ENCODE measurements around the gene ZKSCAN5.
A peak's percentile ranks its signal among the peaks of the same experiment; 100 is the strongest.

ZKSCAN5 gene

DNA sequence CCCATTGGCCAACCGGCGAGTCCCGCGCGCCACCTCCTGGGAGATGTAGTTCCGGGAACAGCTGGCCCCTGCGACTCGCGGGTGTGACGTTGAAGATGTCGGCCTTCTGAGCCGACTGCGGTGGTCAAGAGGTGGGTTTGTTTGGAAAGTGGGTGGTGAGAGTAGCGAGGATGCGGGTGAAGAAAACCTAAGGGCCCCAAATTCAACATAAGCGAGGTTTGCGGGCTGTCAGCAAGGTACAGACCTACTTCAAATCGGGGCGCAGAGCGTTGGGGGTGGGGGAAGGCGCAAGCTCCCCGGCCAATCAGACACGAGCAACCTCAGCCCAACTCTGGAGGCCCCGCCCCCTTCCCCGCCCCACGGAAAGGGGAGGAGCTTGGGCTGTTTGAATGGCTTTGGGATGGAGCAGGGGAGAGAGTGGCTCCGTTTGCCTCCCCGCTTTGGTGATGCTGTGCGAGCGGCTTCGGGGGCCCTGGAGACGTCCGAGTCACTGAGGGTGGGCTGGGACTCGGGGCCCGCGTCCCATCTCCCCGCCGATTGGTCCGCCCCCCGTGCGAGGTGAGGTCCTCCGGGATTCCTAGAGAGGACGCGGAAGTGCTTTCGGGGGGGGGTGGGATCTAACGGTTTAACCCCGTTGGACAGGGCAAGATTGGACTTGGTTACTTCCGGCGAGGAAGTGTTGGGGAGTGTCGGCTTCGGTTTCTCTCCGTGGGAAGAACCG is at the start of gene ZKSCAN5:
Gene ZKSCAN5, plus strand, starts transcription at position 60 of the 721 bp plus-strand sequence. CDS start 1,383 bp downstream, outside the sequence.
- Histone ChIP-seq H3K36me3 (ENCODE audit: control insufficient read depth in 1 of 2, insufficient read depth in 2 of 2, low read length in 2 of 2) (no peaks in the 10 kb centered on the region), H3K4me3 (ENCODE audit: low read depth in 1 of 2, low read length in 2 of 2) (peak within 1 kb of the TSS; percentile 88 to 96), H3K9ac (ENCODE audit: low read depth in 1 of 2, low read length in 2 of 2) (peak within 1 kb of the TSS; percentile 69 to 93), H3K27ac (ENCODE audit: low read depth, low read length) (peak within 1 kb of the TSS; percentile 97), H3K27me3 (ENCODE audit: control insufficient read depth in 1 of 2, insufficient read depth in 2 of 2, low read length in 2 of 2) (no peaks in the 10 kb centered on the region), H3K4me1 (ENCODE audit: control insufficient read depth in 1 of 2, insufficient read depth in 2 of 2, low read length in 2 of 2) (peaks cover 14 to 28% of the 10 kb centered on the region in 2 donors), H3K9me3 (ENCODE audit: control insufficient read depth in 1 of 2, low read length in 2 of 2) (no peaks in the 10 kb centered on the region)

DNA sequence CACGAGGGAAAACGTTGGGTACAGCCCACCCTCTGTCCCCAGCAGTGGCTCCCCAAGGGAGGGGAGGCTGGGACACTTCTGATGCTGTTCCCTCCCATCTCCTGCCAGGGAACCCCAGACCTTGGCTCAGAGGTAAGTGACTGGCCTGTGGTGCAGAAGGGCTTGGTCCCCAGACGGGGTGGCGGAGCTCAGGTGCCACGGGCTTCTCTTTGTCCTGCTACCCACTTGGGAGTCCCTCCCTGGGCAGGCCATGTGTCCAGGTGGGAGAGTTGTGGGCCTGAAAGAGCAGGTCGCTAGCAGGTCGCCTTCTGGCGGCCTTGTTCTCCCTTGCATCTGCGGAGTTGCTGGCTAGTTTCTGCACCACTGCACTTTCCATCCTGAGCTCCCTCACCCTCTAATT is 48.6 kb upstream of the ZKSCAN5 start:
- Histone ChIP-seq H3K4me3 (ENCODE audit: low read depth in 1 of 2, low read length in 2 of 2) (no peak overlapping the region), H3K36me3 (ENCODE audit: control insufficient read depth in 1 of 2, insufficient read depth in 2 of 2, low read length in 2 of 2) (peaks cover 27 to 97% of the 10 kb centered on the region in 2 donors), H3K4me1 (ENCODE audit: control insufficient read depth in 1 of 2, insufficient read depth in 2 of 2, low read length in 2 of 2) (no peaks in the 10 kb centered on the region), H3K27ac (ENCODE audit: low read depth, low read length) (no peak overlapping the region), H3K27me3 (ENCODE audit: control insufficient read depth in 1 of 2, insufficient read depth in 2 of 2, low read length in 2 of 2) (no peaks in the 10 kb centered on the region), H3K9me3 (ENCODE audit: control insufficient read depth in 1 of 2, low read length in 2 of 2) (no peaks in the 10 kb centered on the region), H3K9ac (ENCODE audit: low read depth in 1 of 2, low read length in 2 of 2) (no peak overlapping the region)

DNA sequence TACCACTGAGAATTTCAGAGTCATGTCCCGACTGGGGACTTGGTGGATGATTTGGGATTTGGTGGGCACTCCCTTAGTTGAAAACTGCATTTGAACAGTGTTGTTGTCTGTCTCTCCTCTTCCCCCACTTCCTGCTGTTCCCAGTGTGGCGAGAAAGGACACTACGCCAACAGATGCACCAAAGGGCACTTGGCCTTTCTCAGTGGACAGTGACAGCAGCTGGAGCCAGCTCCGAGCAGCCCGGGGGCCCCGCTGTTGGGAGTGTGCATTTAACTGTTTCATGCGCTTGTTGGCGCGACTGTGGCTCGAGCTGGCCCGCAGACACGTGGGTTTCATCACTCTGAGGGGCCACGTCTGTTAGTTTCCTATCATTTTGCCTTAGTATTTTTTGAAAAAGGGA is 48.2 kb upstream of the ZKSCAN5 start:
- no peaks in the 10 kb centered on the region for H3K4me1 ChIP-seq (ENCODE audit: control insufficient read depth in 1 of 2, insufficient read depth in 2 of 2, low read length in 2 of 2)
- no peaks in the 10 kb centered on the region for H3K27me3 ChIP-seq (ENCODE audit: control insufficient read depth in 1 of 2, insufficient read depth in 2 of 2, low read length in 2 of 2)
- no peak overlapping the region for H3K27ac ChIP-seq (ENCODE audit: low read depth, low read length)
- peaks cover 26 to 97% of the 10 kb centered on the region in 2 donors for H3K36me3 ChIP-seq (ENCODE audit: control insufficient read depth in 1 of 2, insufficient read depth in 2 of 2, low read length in 2 of 2)
- no peaks in the 10 kb centered on the region for H3K9me3 ChIP-seq (ENCODE audit: control insufficient read depth in 1 of 2, low read length in 2 of 2)
- no peak overlapping the region for H3K4me3 ChIP-seq (ENCODE audit: low read depth in 1 of 2, low read length in 2 of 2)
- H3K9ac ChIP-seq (ENCODE audit: low read depth in 1 of 2, low read length in 2 of 2) = no peak overlapping the region

DNA sequence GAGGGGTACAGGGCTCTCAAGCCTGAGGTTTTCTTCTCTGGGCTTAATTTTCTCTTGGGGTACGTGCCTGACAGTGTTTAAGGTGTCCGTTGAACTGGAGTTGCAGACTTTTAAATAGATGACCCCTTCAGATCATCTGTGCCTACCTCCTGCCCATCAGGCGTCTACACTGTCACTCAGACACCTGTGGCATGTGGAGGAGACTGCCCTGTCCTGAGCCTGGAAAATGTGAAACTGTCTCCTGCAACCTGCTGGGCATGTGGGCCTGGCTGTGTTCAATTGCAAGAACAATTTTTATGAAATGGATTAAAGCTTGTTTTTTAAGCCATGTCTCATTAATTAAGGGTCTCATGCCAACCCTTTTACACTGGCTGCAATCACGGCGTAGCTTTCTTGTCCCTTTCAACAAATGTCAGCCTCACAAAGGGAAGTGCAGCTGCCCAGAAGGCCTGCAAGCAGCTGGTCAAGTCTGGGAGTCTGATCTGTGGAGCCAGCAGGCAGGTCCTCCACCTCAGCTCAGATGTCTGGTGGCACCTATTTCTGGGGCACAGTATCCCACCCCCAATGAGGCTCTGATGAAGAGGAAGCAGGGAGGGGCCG is 47.3 kb upstream of the ZKSCAN5 start:
- no peak overlapping the region for H3K27ac ChIP-seq (ENCODE audit: low read depth, low read length)
- H3K9me3 ChIP-seq (ENCODE audit: control insufficient read depth in 1 of 2, low read length in 2 of 2) = no peaks in the 10 kb centered on the region
- peaks cover 21 to 92% of the 10 kb centered on the region in 2 donors for H3K36me3 ChIP-seq (ENCODE audit: control insufficient read depth in 1 of 2, insufficient read depth in 2 of 2, low read length in 2 of 2)
- no peaks in the 10 kb centered on the region for H3K27me3 ChIP-seq (ENCODE audit: control insufficient read depth in 1 of 2, insufficient read depth in 2 of 2, low read length in 2 of 2)
- no peak overlapping the region for H3K9ac ChIP-seq (ENCODE audit: low read depth in 1 of 2, low read length in 2 of 2)
- no peaks in the 10 kb centered on the region for H3K4me1 ChIP-seq (ENCODE audit: control insufficient read depth in 1 of 2, insufficient read depth in 2 of 2, low read length in 2 of 2)
- H3K4me3 ChIP-seq (ENCODE audit: low read depth in 1 of 2, low read length in 2 of 2) = no peak overlapping the region

DNA sequence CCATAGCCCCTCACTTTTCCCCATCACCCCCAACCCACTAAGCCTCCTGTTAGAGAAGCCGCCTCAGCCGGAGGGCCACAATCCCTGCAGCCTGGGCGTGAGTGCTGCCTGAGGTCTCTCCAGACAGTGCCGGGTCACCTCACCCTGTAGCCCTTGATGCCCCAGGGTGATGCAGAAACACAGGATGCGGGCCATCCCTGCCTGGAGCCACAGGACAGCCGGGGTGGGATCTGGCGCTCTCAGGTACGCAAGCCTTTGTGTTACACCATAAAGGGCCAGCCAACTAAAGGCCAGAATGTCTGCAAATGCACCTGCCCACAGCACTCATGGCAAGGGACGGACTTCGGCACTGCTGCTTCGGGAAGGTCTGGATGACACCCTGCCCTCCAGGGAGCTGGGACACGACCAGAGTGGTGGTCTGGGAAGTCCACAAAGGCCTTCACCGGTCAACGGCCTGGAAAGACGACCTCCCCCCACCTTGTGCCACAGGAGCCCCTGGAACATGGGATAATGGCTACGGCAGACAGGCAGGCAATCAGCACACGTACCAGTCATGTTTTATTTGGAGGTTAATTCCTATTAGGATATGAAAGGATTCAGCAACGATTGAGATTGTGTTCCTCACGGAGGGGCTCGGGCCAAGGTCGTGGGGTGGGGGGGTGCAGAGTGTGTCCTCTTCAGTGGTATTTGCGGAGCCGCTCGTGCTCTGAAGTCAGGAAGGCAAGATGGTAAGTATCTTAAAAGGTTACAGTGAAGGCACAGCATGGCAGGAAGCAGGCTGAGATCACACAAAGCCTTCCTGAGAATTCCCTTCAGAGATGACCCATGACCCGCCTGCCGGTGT is 46.6 kb upstream of the ZKSCAN5 start:
- Histone ChIP-seq H3K36me3 (ENCODE audit: control insufficient read depth in 1 of 2, insufficient read depth in 2 of 2, low read length in 2 of 2) (peaks cover 23 to 88% of the 10 kb centered on the region in 2 donors), H3K9ac (ENCODE audit: low read depth in 1 of 2, low read length in 2 of 2) (no peak overlapping the region), H3K4me3 (ENCODE audit: low read depth in 1 of 2, low read length in 2 of 2) (no peak overlapping the region), H3K9me3 (ENCODE audit: control insufficient read depth in 1 of 2, low read length in 2 of 2) (no peaks in the 10 kb centered on the region), H3K27me3 (ENCODE audit: control insufficient read depth in 1 of 2, insufficient read depth in 2 of 2, low read length in 2 of 2) (no peaks in the 10 kb centered on the region), H3K27ac (ENCODE audit: low read depth, low read length) (no peak overlapping the region), H3K4me1 (ENCODE audit: control insufficient read depth in 1 of 2, insufficient read depth in 2 of 2, low read length in 2 of 2) (peaks cover 0 to under 1% of the 10 kb centered on the region in 2 donors)

DNA sequence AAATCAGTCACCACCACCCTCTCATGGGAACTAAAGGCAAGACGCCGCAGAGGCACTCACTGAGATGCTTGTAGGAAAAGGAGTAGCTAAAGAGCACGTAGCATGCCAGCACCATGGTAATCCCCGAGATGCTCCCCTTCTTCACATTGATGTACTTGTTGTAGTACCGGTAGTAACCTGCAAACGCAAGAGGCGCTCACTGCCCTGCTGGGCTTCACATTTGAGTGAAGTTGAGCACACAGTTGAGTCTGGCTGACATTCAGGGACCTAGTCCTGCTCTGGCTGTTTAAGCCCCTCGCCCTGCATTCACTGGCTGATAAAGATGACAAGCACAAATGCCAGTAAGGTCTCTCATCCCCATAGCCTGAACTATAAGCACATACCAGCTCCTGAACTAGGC is 45.4 kb upstream of the ZKSCAN5 start:
- Histone ChIP-seq H3K4me1 (ENCODE audit: control insufficient read depth in 1 of 2, insufficient read depth in 2 of 2, low read length in 2 of 2) (peaks cover 3 to 8% of the 10 kb centered on the region in 2 donors), H3K4me3 (ENCODE audit: low read depth in 1 of 2, low read length in 2 of 2) (no peak overlapping the region), H3K9ac (ENCODE audit: low read depth in 1 of 2, low read length in 2 of 2) (no peak overlapping the region), H3K36me3 (ENCODE audit: control insufficient read depth in 1 of 2, insufficient read depth in 2 of 2, low read length in 2 of 2) (peaks cover 26 to 82% of the 10 kb centered on the region in 2 donors), H3K27ac (ENCODE audit: low read depth, low read length) (no peak overlapping the region), H3K9me3 (ENCODE audit: control insufficient read depth in 1 of 2, low read length in 2 of 2) (no peaks in the 10 kb centered on the region), H3K27me3 (ENCODE audit: control insufficient read depth in 1 of 2, insufficient read depth in 2 of 2, low read length in 2 of 2) (no peaks in the 10 kb centered on the region)

DNA sequence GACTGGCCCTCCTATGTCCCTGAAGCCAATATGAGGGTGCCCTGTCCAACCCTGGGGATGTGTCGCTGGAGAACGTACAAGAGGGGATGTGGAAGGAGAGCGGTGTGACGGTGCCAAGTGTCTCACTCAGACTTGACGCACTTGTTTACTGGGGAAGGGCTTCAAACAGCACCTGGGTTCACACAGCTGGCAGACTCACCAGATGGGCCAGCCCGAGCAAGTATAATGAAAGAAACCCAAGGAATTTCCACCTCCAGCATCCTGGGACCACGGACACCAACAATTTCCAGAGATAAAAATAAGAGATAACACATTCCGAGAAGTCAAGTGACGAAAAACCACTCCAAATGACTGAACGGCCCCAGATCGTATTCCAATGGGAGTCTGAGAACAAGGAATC is 43.8 kb upstream of the ZKSCAN5 start:
- no peak overlapping the region for H3K9ac ChIP-seq (ENCODE audit: low read depth in 1 of 2, low read length in 2 of 2)
- H3K4me3 ChIP-seq (ENCODE audit: low read depth in 1 of 2, low read length in 2 of 2) = no peak overlapping the region
- peaks cover 27 to 67% of the 10 kb centered on the region in 2 donors for H3K36me3 ChIP-seq (ENCODE audit: control insufficient read depth in 1 of 2, insufficient read depth in 2 of 2, low read length in 2 of 2)
- H3K4me1 ChIP-seq (ENCODE audit: control insufficient read depth in 1 of 2, insufficient read depth in 2 of 2, low read length in 2 of 2) = peaks cover 9 to 14% of the 10 kb centered on the region in 2 donors
- no peaks in the 10 kb centered on the region for H3K27me3 ChIP-seq (ENCODE audit: control insufficient read depth in 1 of 2, insufficient read depth in 2 of 2, low read length in 2 of 2)
- H3K27ac ChIP-seq (ENCODE audit: low read depth, low read length) = no peak overlapping the region
- no peaks in the 10 kb centered on the region for H3K9me3 ChIP-seq (ENCODE audit: control insufficient read depth in 1 of 2, low read length in 2 of 2)

DNA sequence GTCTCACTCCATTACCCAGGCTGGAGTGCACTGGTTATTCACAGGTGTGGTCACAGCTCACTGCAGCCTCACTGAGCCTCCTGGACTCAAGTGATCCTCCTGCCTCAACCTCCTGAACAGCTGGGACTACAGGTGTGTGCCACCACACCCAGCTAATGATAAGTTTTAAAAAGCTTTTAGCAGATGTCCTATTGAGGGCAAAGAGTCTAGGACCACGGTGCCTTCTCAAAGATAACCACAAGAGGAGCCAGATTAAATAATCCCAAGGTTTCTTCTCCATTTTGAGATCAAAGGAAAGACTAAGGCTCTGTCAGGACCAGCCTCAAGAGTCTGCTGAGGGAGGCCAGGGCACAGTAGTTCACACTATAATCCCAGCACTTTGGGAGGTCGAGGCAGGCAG is 43.2 kb upstream of the ZKSCAN5 start:
- no peaks in the 10 kb centered on the region for H3K27me3 ChIP-seq (ENCODE audit: control insufficient read depth in 1 of 2, insufficient read depth in 2 of 2, low read length in 2 of 2)
- no peaks in the 10 kb centered on the region for H3K9me3 ChIP-seq (ENCODE audit: control insufficient read depth in 1 of 2, low read length in 2 of 2)
- no peak overlapping the region for H3K4me3 ChIP-seq (ENCODE audit: low read depth in 1 of 2, low read length in 2 of 2)
- H3K4me1 ChIP-seq (ENCODE audit: control insufficient read depth in 1 of 2, insufficient read depth in 2 of 2, low read length in 2 of 2) = peaks cover 9 to 14% of the 10 kb centered on the region in 2 donors
- peaks cover 27 to 61% of the 10 kb centered on the region in 2 donors for H3K36me3 ChIP-seq (ENCODE audit: control insufficient read depth in 1 of 2, insufficient read depth in 2 of 2, low read length in 2 of 2)
- no peak overlapping the region for H3K9ac ChIP-seq (ENCODE audit: low read depth in 1 of 2, low read length in 2 of 2)
- H3K27ac ChIP-seq (ENCODE audit: low read depth, low read length) = no peak overlapping the region

DNA sequence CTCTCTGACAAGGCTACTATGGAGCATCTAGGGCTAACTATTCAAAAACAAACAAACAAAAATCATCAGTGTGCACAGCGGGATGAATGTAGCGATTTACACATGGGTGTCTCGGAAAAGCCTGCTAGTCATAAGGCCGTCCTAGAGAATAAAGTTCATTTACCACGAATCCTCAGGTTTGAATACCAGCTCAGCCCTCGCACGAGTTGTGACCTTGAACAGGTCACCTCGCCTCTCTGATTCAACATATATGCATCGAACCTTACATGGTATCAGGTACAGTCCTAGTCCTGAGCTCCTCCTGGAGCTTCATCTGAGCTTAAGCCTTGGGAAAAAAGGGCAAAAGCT is 39.1 kb upstream of the ZKSCAN5 start:
- H3K27me3 ChIP-seq (ENCODE audit: control insufficient read depth in 1 of 2, insufficient read depth in 2 of 2, low read length in 2 of 2) = no peaks in the 10 kb centered on the region
- H3K9me3 ChIP-seq (ENCODE audit: control insufficient read depth in 1 of 2, low read length in 2 of 2) = no peaks in the 10 kb centered on the region
- peaks cover 17 to 19% of the 10 kb centered on the region in 2 donors for H3K36me3 ChIP-seq (ENCODE audit: control insufficient read depth in 1 of 2, insufficient read depth in 2 of 2, low read length in 2 of 2)
- H3K27ac ChIP-seq (ENCODE audit: low read depth, low read length) = peak overlapping the region; percentile 67
- peaks cover 9 to 14% of the 10 kb centered on the region in 2 donors for H3K4me1 ChIP-seq (ENCODE audit: control insufficient read depth in 1 of 2, insufficient read depth in 2 of 2, low read length in 2 of 2)
- H3K9ac ChIP-seq (ENCODE audit: low read depth in 1 of 2, low read length in 2 of 2) = peak overlapping the region; percentile 91 to 97
- peak overlapping the region; percentile 76 to 96 for H3K4me3 ChIP-seq (ENCODE audit: low read depth in 1 of 2, low read length in 2 of 2)
